Hepatic stellate cell (primary cell): Measurements from ENCODE around the gene ANKS4B.
"Not testable (repeated sequence)": the region's sequence is repeated elsewhere in the genome, so short reads cannot be mapped to it uniquely, and the experiment has no call there.

Experiments
- DNase-seq: peaks from one replicate; pipeline ENCODE4 v3.0.0; 2011; ENCODE audit warnings: low spot score

The ANKS4B gene

GRCh38 chr16:21218153-21218552 lies 15.3 kb upstream of the ANKS4B start:
- DNase-seq: no peak

GRCh38 chr16:21219551-21219950 lies 13.9 kb upstream of the ANKS4B start:
- no peak for DNase-seq

DNA sequence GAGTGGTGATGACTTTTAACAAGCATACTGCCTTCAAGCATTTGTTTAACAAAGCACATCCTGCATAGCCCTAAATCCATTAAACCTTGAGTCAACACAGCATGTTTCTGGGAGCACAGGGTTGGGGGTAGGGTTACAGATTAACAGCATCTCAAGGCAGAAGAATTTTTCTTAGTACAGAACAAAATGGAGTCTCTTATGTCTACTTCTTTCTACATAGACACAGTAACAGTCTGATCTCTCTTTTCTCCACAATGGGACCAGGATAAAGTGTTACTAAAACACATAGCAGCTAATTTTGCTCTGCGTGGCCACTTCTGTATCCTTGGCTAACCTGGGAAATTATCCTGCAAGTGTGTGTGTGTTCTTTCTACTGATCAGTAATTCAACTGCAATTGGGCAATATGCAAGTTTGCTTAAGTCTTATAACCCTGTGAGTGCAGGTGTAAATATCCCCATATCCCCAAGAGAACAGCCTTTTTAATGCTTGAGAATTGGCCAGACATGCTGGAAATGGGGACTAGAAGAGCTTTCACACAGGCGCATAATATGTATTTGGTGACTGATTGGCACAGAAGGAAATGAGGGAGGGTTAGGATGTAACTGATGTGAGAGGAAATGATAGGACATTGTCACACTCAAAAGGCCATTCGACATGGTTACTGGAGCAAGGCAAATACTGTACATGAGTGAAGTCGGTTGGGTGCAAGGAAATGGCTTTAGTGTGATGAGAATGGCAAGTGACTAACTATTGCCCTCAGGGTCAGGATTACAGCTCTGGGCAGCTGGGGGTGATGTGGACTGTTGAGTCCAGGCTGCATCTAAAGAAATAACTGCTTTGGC lies 10.8 kb upstream of the ANKS4B start:
- no peak for DNase-seq

GRCh38 chr16:21223787-21224186 lies 9.7 kb upstream of the ANKS4B start:
- no peak for DNase-seq

- DNase-seq: no peak
Measured at GRCh38 chr16:21224800-21225199, 8.7 kb upstream of the ANKS4B start.

DNA sequence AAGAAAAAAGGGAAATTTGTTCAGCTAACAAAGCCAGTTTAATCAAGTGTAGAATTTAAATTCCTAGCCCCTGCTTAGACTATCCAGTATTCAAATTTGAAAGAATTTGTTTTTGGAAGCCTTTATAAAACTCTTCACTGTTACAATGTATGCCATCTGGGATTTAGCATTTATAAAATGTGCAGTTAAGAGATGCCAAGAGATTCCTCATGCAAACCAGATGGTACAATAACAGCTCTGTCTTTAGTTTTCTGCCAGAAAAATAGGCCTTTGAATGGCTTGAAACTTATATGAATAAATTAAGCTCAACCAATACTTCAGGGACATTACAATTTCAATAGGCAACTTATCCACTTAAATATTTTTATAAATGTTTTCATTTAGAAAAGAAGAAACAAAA lies 6.8 kb upstream of the ANKS4B start:
- no peak for DNase-seq

DNA sequence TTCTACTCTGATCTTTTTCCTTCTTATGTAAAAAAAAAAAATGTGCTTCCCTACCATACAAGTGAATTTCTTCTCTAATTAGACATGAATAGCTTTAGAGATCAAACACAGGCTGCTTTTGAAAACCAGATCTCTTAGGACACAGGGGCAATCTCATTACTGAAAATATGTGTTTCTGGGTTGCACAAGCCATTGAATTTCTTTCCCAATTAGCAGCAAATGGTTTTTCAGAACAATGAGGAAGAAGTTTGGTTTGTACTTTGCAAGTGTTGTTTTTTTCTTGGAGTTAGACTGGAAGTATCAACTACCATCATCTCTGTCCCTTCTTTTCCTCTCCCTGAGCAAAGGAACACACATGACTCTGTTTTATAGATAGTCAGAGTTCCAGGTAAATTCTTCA lies 5.6 kb upstream of the ANKS4B start:
- DNase-seq: no peak

GRCh38 chr16:21228361-21228872 lies 5.1 kb upstream of the ANKS4B start:
- DNase-seq: no peak

DNA sequence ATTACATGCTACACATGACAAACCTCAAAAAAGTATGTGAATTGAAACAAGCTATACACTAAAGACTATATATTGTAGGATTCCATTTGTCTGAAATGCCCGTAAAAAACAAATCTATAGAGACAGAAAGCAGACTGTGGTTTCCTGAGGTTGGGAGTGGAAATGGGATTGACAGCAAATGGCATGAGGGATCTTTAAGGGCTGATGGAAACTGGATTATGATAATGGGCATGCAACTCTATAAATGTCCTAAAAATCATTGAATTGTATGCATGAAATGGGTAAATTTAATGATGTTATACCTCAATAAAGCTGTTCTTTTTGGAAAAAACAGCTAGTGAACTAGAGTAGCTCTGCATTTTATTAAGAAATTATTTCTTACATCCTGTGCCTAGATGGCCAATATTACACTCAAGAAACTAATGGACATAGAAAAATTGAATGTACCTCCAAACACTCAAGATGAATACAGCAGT lies 416 bp upstream of the ANKS4B start:
- no peak for DNase-seq

GRCh38 chr16:21235199-21235585 lies 1.7 kb downstream of the ANKS4B start:
- no peak for DNase-seq

- no peak for DNase-seq
Measured at GRCh38 chr16:21236831-21237230, 3.3 kb downstream of the ANKS4B start.

DNA sequence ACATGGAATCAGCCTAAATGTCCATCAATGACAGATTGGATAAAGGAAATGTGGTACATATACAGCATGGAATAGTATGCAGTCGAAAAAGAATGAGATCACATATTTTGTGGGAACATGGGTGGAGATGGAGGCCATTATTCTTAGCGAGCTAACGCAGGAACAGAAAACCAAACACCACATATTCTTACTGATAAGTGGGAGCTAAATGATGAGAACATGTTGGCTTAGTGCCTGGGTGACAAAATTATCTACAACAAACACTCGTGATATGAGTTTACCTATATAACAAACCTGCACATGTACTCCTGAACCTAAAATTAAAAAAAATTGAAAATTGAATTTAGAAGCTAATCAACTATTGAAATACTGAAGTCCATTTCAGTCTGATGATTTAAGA lies 6.1 kb downstream of the ANKS4B start:
- DNase-seq: no peak

GRCh38 chr16:21242756-21243155 lies 9.3 kb downstream of the ANKS4B start:
- no peak for DNase-seq

DNA sequence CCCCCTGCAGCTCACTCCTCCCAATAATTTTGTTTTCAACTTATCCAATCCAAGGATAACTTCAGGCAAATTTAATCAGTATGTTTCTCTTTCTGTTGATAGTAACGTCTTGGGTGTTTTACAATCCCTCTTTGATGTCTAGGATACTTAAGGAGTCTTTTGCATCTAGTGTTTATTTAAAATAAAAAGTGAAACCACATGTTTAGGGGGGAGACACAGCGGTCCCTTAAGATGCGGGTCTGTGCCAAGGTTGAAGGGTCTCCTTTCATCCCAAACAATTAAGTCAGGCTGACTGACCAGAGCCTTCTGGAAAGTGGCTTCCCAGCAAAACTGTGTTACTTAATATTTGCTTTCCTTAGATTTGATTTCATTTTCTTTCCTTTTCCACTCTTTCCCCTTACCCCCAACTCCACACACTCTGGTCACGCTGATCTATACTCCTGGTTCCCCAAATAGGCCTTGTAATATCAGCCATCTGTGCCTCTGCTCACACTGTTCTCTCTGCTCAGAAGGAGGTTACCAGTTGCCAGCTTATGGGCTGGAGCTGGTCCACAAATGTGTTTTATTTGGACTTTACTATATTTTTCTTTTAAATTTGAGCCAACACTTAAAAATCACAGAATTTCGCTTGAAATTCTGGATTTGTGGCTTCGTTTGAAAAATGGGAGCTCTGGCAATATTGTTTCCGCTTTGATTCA lies 11.2 kb downstream of the ANKS4B start:
- no peak for DNase-seq

DNA sequence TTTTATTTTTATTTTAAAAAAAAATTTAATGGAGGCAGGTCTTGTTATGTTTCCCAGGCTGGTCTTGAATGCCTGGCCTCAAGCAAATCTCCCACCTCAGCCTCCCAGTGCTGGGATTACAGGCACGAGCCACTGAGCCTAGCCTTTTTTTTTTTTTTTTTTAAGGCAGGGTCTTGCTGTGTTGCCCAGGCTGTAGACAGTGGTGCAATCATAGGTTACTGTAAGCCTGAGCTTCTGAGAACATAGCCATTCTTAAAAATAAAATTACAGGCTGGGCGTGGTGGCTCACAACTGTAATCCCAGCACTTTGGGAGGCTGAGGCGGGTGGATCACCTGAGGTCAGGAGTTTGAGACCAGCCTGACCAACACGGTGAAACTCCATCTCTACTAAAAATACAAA lies 14.7 kb downstream of the ANKS4B start:
- DNase-seq: not testable (repeated sequence)

GRCh38 chr16:21250072-21250923 lies 16.8 kb downstream of the ANKS4B start:
- DNase-seq: no peak

DNA sequence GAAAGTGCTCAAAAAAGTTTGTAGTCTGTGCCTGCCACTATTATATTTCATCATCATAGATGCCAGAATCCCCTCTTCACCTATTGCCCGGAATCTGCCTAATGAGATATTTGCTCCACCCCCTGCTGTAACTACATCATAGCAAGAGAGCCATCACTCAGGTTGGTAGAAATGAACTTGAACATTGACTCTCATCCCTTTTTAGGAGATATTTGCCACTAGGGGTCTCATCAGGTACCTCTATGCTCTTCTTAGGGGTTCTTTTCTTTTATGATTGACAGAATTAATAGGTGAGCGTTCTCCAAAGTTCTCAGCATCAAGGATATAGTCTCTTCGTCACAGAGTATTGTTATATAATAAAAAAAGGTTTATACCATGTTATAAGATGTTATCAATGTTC lies 20.0 kb downstream of the ANKS4B start:
- DNase-seq: no peak

DNA sequence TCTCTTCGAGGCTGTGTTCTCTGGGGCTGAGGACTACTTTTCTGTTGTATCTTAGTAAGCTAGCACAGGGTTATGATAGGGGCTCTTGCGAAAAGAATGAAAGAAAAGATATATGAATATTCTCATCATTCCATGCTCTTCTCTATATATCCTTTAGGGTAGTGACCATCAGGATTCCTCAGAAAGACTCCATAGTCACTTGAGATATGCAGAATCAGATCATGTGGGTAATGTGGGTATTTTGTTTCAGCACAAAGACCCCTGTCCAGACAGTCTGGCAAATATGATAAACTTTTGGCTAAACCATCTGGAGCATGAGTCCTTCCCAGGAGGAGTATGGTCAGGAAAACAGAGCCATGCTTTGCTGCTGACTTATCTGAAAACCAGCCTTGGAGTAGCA lies 23.1 kb downstream of the ANKS4B start:
- DNase-seq: no peak

DNA sequence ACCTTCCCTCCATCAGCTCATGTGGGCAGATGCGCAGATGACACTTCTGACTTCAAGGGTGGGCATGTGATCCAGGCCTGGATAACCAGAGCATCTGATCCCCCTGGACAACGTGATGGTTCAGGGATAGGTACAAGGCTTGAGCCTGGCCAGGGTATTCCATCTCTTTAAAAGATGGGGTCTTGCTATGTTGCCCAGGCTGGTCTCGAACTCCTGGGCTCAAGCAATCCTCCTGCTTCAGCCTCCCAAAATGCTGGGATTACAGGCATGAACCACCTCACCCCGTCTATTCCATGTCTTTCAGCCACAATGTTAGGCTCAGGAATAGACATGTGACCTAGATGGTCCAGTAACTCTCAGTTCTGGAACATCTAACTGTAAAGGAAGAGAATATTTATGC lies 23.8 kb downstream of the ANKS4B start:
- no peak for DNase-seq

DNA sequence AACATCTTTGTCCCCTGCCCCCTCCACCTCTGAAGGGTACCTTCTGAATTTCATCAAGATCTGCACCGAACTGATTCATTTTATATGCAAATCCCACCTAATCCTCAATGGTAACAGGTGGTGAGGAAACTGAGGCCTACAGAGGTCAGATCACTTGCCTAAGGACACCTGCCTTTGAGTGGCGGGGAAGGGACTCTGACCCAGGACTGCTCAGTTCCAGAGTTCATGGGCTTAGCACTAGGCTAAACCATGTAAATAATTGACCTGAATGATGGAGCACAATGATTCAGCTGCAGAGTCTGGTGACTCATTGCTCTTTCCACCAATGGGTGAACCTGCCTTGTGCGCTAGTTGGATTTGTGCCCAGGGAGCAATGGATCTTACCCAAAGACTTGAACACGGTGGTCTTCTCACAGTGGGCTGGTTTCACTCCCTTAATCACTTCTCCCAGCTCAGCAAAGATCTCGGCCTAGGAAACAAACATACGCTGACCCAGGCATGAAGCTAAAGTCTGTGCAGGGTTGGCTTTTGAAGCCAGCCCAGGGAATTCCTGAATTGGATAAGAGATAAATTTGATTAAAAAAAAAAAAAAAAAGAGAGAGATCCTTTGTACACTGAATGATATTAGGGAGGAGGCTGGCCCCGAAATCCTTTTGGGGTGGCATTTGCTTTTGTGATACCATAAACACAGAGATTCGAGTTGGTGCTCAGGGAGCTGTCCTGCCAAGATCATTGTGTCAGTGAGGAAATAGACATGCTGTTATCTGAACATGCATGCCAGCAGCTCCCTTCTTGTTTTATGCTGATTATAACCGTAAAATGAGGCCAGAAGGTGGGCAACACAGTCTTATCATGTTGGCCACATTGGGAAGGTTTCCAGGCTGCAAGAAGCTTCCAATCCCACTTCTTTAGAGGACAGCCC lies 27.6 kb downstream of the ANKS4B start:
- DNase-seq: peak; percentile 19
